HepG2 (cell line): Measurements from ENCODE around the gene PDZD4.

Experiments used
- CHD2 ChIP-seq: IDR thresholded peaks from 2 replicates; pipeline ENCODE4 v1.6.1; 2011; ENCODE audit warnings: low read depth, low read length, improper control_type of control experiment
- ZBTB43 ChIP-seq: sonication (generic); formaldehyde crosslinking; conservative IDR thresholded peaks from 2 replicates; pipeline ENCODE4 v1.4.0; 2020; ENCODE audit warnings: missing genetic modification reagents

GRCh38 chrX:153807976-153808375 lies 22.4 kb downstream of the PDZD4 start:
- no peak for TF ChIP-seq CHD2
- TF ChIP-seq ZBTB43 (CRISPR knock-in tag), result no peak
